GM18526 (cell line): ENCODE results near the gene UBA6.

Experiments
- POLR2A ChIP-seq: IDR thresholded peaks from 3 replicates; pipeline ENCODE4 v1.6.1; 2011; ENCODE audit not compliant: insufficient read length; ENCODE audit errors: extremely low read depth

The UBA6 gene

GRCh38 chr4:67721315-67721769 is 20.4 kb upstream of the UBA6 start:
- TF ChIP-seq POLR2A, result no peak

- TF ChIP-seq POLR2A, result no peak
Observed at GRCh38 chr4:67719953-67720617, 19.1 kb upstream of the UBA6 start.

- TF ChIP-seq POLR2A, result no peak
Observed at GRCh38 chr4:67718848-67719247, 17.9 kb upstream of the UBA6 start.

- TF ChIP-seq POLR2A, result no peak
Observed at GRCh38 chr4:67717586-67717985, 16.6 kb upstream of the UBA6 start.

- no peak for TF ChIP-seq POLR2A
Observed at GRCh38 chr4:67714955-67715354, 14.0 kb upstream of the UBA6 start.

- TF ChIP-seq POLR2A, result no peak
Observed at GRCh38 chr4:67714248-67714583, 13.3 kb upstream of the UBA6 start.

- no peak for TF ChIP-seq POLR2A
Observed at GRCh38 chr4:67713529-67714247, 12.7 kb upstream of the UBA6 start.

- TF ChIP-seq POLR2A, result no peak
Observed at GRCh38 chr4:67712650-67713528, 11.9 kb upstream of the UBA6 start.

GRCh38 chr4:67712000-67712625 is 11.2 kb upstream of the UBA6 start:
- TF ChIP-seq POLR2A, result no peak

GRCh38 chr4:67704843-67705242 is 3.9 kb upstream of the UBA6 start:
- no peak for TF ChIP-seq POLR2A

- TF ChIP-seq POLR2A, result no peak
Observed at GRCh38 chr4:67702166-67702565, 1.2 kb upstream of the UBA6 start.

GRCh38 chr4:67701517-67701850 is 529 bp upstream of the UBA6 start:
- no peak for TF ChIP-seq POLR2A

GRCh38 chr4:67700116-67700737 is 728 bp downstream of the UBA6 start:
- TF ChIP-seq POLR2A, result no peak

- no peak for TF ChIP-seq POLR2A
Observed at GRCh38 chr4:67699603-67700002, 1.4 kb downstream of the UBA6 start.
